ENCODE results near the gene PRM1. TPM values are rescaled to one million over a fixed set of nuclear protein-coding genes. Genes with fewer than 3 reads are reported as not detected.

The PRM1 gene
- total RNA-seq, 2 donors from 2014 or later = not detected

DNA sequence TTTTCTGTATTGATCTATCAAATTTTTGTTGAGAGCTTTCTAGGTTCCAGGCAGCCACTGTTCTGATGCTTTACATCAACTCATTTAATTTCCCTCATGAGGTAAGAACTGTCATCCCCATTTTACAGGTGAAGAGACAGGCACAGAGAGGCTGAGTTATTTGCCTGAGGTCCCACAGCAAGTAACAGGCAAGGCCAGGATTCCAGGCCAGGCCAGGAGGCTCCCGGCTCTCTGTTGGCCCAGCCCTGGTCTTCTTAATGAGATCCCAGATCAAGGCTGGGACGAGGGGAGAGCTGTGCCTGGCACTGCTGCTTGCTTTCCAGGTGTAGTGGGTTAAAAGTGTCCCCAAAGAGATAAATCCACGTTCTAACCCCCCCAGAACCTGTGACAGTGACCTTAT is 41.7 kb upstream of the PRM1 start:
- no peaks in the 10 kb centered on the region for H3K27me3 ChIP-seq
- H3K4me1 ChIP-seq = no peaks in the 10 kb centered on the region
- H3K9ac ChIP-seq (ENCODE audit: low read depth in 2 of 2, low read length in 2 of 2) = no peak overlapping the region
- TF ChIP-seq, protein P1, sequence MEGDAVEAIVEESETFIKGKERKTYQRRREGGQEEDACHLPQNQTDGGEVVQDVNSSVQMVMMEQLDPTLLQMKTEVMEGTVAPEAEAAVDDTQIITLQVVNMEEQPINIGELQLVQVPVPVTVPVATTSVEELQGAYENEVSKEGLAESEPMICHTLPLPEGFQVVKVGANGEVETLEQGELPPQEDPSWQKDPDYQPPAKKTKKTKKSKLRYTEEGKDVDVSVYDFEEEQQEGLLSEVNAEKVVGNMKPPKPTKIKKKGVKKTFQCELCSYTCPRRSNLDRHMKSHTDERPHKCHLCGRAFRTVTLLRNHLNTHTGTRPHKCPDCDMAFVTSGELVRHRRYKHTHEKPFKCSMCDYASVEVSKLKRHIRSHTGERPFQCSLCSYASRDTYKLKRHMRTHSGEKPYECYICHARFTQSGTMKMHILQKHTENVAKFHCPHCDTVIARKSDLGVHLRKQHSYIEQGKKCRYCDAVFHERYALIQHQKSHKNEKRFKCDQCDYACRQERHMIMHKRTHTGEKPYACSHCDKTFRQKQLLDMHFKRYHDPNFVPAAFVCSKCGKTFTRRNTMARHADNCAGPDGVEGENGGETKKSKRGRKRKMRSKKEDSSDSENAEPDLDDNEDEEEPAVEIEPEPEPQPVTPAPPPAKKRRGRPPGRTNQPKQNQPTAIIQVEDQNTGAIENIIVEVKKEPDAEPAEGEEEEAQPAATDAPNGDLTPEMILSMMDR (IDR thresholded peaks at IDR 0.05) = no peak
- H3K4me3 ChIP-seq = no peak overlapping the region
- no peak overlapping the region for H3K27ac ChIP-seq
- no peaks in the 10 kb centered on the region for H3K36me3 ChIP-seq
- no peak for DNase-seq
- H3K9me3 ChIP-seq = no peaks in the 10 kb centered on the region
- intact Hi-C loops (cut with DNase I) = no loop called here

DNA sequence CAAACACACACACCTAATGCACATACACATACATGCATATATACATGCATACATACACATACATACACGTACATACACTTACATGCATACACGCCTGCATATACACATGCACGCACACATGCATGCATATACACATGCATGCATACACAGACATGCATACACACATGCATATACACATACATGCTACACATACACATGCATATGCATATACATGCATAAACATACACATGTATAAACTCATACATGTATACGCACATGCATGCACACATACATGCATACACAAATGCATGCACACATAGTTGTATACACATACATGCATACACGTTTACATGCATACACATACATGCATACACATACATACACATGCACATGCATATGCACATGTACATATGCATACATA is 40.5 kb upstream of the PRM1 start:
- TF ChIP-seq, protein P1 (IDR thresholded peaks at IDR 0.05) = no peak
- Histone ChIP-seq H3K4me1 (no peaks in the 10 kb centered on the region), H3K27ac (no peak overlapping the region), H3K27me3 (no peaks in the 10 kb centered on the region), H3K9ac (ENCODE audit: low read depth in 2 of 2, low read length in 2 of 2) (no peak overlapping the region), H3K36me3 (no peaks in the 10 kb centered on the region), H3K9me3 (no peaks in the 10 kb centered on the region), H3K4me3 (no peak overlapping the region)
- no peak for DNase-seq
- intact Hi-C loops (cut with DNase I) = no loop called here

DNA sequence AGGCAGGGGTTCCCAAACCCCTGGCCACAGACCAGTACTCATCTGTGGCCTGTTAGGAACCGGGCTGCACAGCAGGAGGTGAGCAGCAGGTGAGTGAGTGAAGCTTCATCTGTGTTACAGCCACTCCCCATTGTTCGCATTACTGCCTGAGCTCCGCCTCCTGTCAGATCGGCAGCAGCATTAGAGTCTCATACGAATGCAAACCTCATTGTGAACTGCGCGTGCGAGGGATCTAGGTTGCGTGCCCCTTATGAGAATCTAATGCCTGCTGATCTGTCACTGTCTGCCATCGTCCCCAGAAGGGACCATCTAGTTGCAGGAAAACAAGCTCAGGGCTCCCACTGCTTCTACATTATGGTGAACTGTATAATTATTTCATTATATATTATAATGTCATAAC is 39.0 kb upstream of the PRM1 start:
- Histone ChIP-seq H3K4me1 (no peaks in the 10 kb centered on the region), H3K27me3 (no peaks in the 10 kb centered on the region), H3K27ac (no peak overlapping the region), H3K9me3 (no peaks in the 10 kb centered on the region), H3K36me3 (no peaks in the 10 kb centered on the region), H3K9ac (ENCODE audit: low read depth in 2 of 2, low read length in 2 of 2) (no peak overlapping the region), H3K4me3 (no peak overlapping the region)
- TF ChIP-seq, protein P1 (IDR thresholded peaks at IDR 0.05) = no peak
- intact Hi-C loops (cut with DNase I) = no loop called here
- DNase-seq = no peak

DNA sequence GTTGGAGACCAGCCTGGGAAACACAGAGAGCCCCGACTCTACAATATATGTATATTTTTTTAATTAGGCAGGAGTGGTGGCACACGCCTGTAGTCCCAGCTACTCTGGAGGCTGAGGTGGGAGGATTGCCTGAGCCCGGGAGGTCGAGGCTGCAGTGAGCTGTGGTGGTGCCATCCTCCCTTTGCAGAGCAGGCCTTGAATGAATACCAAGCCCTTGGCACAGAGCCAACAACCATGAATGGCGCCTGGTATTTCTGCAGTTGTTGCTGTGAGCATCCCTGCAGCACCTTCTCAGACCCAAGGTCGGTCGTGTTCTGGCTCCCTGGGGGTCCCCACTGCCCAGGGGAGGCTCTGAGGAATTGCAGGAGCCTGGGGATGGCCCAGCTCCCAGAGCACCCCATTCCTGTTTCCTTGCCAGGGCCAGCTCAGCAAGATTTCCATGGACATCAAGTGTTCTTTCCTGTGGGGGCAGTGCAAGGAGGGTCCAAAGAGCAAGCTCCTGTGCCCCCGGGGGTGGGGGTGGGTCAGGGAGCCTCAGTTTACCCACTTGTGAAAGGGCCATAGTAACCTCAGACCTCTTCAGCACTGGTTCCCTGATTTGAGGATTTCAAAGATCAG is 38.5 kb upstream of the PRM1 start:
- intact Hi-C loops (cut with DNase I) = no loop called here
- H3K9ac ChIP-seq (ENCODE audit: low read depth in 2 of 2, low read length in 2 of 2) = no peak overlapping the region
- H3K9me3 ChIP-seq = no peaks in the 10 kb centered on the region
- TF ChIP-seq, protein P1 (IDR thresholded peaks at IDR 0.05) = no peak
- H3K4me3 ChIP-seq = no peak overlapping the region
- H3K4me1 ChIP-seq = no peaks in the 10 kb centered on the region
- H3K36me3 ChIP-seq = no peaks in the 10 kb centered on the region
- no peaks in the 10 kb centered on the region for H3K27me3 ChIP-seq
- DNase-seq = no peak
- H3K27ac ChIP-seq = no peak overlapping the region

DNA sequence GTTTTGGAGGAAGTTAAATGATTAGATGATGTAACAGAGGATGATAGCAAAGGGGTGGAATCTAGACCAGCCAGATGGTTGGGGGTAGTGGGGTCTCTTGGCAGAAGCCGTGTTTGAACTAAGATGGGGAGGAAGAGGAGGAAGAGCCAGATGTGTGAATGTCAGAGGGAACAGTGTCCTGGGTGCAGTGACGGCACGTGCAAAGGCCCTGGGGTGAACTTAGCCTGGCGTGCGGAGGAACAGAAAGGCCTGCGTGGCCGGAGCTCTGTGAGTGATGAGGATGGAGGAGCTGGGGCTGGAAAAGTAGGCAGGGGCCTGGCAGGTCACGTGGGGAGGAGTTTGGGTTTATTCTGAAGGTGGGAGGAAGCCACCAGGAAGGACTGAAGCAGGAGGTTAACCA is 37.7 kb upstream of the PRM1 start:
- TF ChIP-seq, protein P1 (IDR thresholded peaks at IDR 0.05) = no peak

More for the DNA sequence above, 37.7 kb upstream of the PRM1 start:
- intact Hi-C loops (cut with DNase I) = no loop called here
- H3K9ac ChIP-seq (ENCODE audit: low read depth in 2 of 2, low read length in 2 of 2) = no peak overlapping the region
- no peak for DNase-seq
- H3K9me3 ChIP-seq = no peaks in the 10 kb centered on the region
- no peaks in the 10 kb centered on the region for H3K4me1 ChIP-seq
- no peaks in the 10 kb centered on the region for H3K36me3 ChIP-seq
- no peak overlapping the region for H3K4me3 ChIP-seq
- H3K27me3 ChIP-seq = no peaks in the 10 kb centered on the region
- no peak overlapping the region for H3K27ac ChIP-seq
